Measurements from ENCODE around the gene TNC. TPM values are rescaled to one million over a fixed set of nuclear protein-coding genes. Genes with fewer than 3 reads are reported as not detected.

Gene TNC
- total RNA-seq, 2 donors from 2014 or later = 67.5 to 172 TPM

GRCh38 chr9:115122937-115123336 lies 5.0 kb upstream of the TNC start:
- Mint-ChIP-seq H3K36me3 (ENCODE audit: low read depth) (peaks cover 6% of the 10 kb centered on the region), H3K27me3 (ENCODE audit: insufficient read depth) (peaks cover 3% of the 10 kb centered on the region), H3K4me1 (peaks cover 30% of the 10 kb centered on the region), H3K9me3 (peaks cover 7% of the 10 kb centered on the region), H3K27ac (no peak overlapping the region), H3K4me3 (no peak overlapping the region)
- TF ChIP-seq CTCF (conservative IDR thresholded peaks at IDR 0.05) = no peak
- no peak for DNase-seq
- H3K27ac ChIP-seq (ENCODE audit: low read depth, low read length) = no peak overlapping the region
- H3K36me3 ChIP-seq (ENCODE audit: control insufficient read depth, insufficient read depth, low read length) = no peaks in the 10 kb centered on the region
- H3K27me3 ChIP-seq (ENCODE audit: control insufficient read depth, insufficient read depth, low read length, poor library complexity, severe bottlenecking) = no peaks in the 10 kb centered on the region
- peaks cover 9% of the 10 kb centered on the region for H3K4me1 ChIP-seq (ENCODE audit: control insufficient read depth, insufficient read depth, low read length)
- H3K9me3 ChIP-seq (ENCODE audit: control insufficient read depth, low read length) = peaks cover 14% of the 10 kb centered on the region
- WGBS, 2 experiments (ENCODE audit: insufficient coverage in 1 of 2, insufficient read length in 1 of 2) = 78 to 84% methylated on average over 4 of the region's 5 CpGs
- H3K4me3 ChIP-seq (ENCODE audit: low read length) = no peak overlapping the region
- no peak overlapping the region for H3K9ac ChIP-seq (ENCODE audit: extremely low read depth, low read length, poor library complexity, severe bottlenecking)

GRCh38 chr9:115121181-115121580 lies 3.2 kb upstream of the TNC start:
- H3K27ac ChIP-seq (ENCODE audit: low read depth, low read length) = no peak overlapping the region
- DNase-seq = no peak
- no peak for TF ChIP-seq CTCF (conservative IDR thresholded peaks at IDR 0.05)
- H3K9me3 Mint-ChIP-seq = peaks cover 7% of the 10 kb centered on the region
- H3K27ac Mint-ChIP-seq = no peak overlapping the region
- no peaks in the 10 kb centered on the region for H3K27me3 ChIP-seq (ENCODE audit: control insufficient read depth, insufficient read depth, low read length, poor library complexity, severe bottlenecking)
- peaks cover 3% of the 10 kb centered on the region for H3K27me3 Mint-ChIP-seq (ENCODE audit: insufficient read depth)
- no peak overlapping the region for H3K4me3 ChIP-seq (ENCODE audit: low read length)
- H3K4me3 Mint-ChIP-seq = no peak overlapping the region
- no peaks in the 10 kb centered on the region for H3K36me3 ChIP-seq (ENCODE audit: control insufficient read depth, insufficient read depth, low read length)
- no peak overlapping the region for H3K9ac ChIP-seq (ENCODE audit: extremely low read depth, low read length, poor library complexity, severe bottlenecking)
- peaks cover 14% of the 10 kb centered on the region for H3K9me3 ChIP-seq (ENCODE audit: control insufficient read depth, low read length)
- H3K36me3 Mint-ChIP-seq (ENCODE audit: low read depth) = peaks cover 6% of the 10 kb centered on the region
- peaks cover 39% of the 10 kb centered on the region for H3K4me1 Mint-ChIP-seq
- peaks cover 9% of the 10 kb centered on the region for H3K4me1 ChIP-seq (ENCODE audit: control insufficient read depth, insufficient read depth, low read length)

- Histone ChIP-seq H3K27me3 (ENCODE audit: control insufficient read depth, insufficient read depth, low read length, poor library complexity, severe bottlenecking) (no peaks in the 10 kb centered on the region), H3K4me3 (ENCODE audit: low read length) (peak overlapping the region; percentile 84), H3K27ac (ENCODE audit: low read depth, low read length) (peak overlapping the region; percentile 52), H3K4me1 (ENCODE audit: control insufficient read depth, insufficient read depth, low read length) (peaks cover 9% of the 10 kb centered on the region), H3K9ac (ENCODE audit: extremely low read depth, low read length, poor library complexity, severe bottlenecking) (peak overlapping the region; percentile 56), H3K36me3 (ENCODE audit: control insufficient read depth, insufficient read depth, low read length) (peaks cover 7% of the 10 kb centered on the region), H3K9me3 (ENCODE audit: control insufficient read depth, low read length) (no peaks in the 10 kb centered on the region)
- Mint-ChIP-seq H3K9me3 (no peaks in the 10 kb centered on the region), H3K4me3 (peak overlapping the region; percentile 69), H3K4me1 (peaks cover 59% of the 10 kb centered on the region), H3K27me3 (ENCODE audit: insufficient read depth) (peaks cover 3% of the 10 kb centered on the region), H3K27ac (peak overlapping the region; percentile 91), H3K36me3 (ENCODE audit: low read depth) (peaks cover 4% of the 10 kb centered on the region)
- WGBS, 2 experiments (ENCODE audit: insufficient coverage in 1 of 2, insufficient read length in 1 of 2) = 0 to 4% methylated on average over 1 to 8 of the region's 8 CpGs
- DNase-seq = no peak
- no peak for TF ChIP-seq CTCF (conservative IDR thresholded peaks at IDR 0.05)
These were observed 892 bp upstream of the TNC start for GRCh38 chr9:115118879-115119218.
